ENCODE measurements around the gene TSSC4.
A peak's percentile ranks its signal among the peaks of the same experiment; 100 is the strongest.

The TSSC4 gene

GRCh38 chr11:2369896-2370295, 30.7 kb upstream of the TSSC4 start:
- no peak for DNase-seq

DNA sequence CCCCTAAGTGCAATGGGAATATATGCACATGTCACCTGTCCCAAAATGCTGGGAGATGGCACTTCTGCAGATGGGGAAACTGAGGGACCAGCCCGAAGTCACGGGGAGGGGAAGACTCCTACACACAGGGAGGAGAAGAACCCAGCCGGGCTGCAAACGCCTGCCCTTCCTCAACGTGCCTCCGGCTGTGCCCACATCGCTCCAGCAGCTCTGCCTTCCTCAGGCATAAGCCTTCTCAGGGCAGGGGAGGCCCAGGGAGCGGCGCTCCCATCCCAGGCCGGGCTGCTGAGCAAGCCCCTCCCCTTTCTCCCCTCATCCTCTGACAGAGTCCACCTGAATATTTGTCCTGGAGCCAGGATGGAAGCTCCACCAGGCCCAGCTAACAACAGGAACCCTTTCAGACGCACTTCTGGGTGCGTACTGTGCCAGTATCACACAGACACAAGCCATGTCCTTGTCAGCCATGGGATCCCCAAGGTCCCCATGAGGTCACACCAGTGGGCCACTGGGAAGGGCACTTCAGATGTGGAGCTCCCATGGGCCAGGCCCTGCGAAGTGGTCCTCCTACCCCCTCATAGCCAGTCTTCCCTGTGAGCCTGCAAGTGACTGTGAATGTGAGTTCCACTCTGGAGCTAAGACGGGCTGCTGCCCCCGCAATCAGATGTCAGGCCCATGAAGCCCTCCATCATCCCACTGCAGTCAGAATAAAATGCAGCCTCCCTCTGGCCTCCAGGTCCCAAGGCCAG, 25.9 kb upstream of the TSSC4 start:
- DNase-seq: no peak

DNA sequence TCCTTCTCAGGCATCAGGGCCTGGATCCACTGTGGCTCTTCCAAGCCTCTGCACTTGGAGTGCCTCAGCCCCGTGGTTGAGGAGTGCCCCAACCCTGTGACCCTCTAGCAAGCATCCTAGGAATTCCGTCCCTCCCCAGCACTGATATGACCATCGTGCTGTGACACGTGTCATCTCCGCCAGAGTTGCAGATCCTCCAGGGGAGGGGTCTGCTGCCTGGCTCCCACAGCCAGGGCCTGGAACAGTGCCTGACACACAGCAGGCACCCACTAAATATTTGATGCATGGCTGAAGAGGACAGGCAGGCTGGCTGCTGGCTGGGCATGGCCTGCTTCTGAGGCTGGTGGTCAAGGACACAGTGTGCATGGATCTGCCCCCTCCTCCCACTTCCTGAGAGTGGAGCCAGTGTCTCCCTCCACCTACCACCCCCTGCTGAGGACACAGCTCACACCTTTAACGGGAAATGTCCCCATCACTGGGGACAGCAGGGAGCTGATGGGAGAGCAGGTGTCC, 25.2 kb upstream of the TSSC4 start:
- no peak for DNase-seq

DNA sequence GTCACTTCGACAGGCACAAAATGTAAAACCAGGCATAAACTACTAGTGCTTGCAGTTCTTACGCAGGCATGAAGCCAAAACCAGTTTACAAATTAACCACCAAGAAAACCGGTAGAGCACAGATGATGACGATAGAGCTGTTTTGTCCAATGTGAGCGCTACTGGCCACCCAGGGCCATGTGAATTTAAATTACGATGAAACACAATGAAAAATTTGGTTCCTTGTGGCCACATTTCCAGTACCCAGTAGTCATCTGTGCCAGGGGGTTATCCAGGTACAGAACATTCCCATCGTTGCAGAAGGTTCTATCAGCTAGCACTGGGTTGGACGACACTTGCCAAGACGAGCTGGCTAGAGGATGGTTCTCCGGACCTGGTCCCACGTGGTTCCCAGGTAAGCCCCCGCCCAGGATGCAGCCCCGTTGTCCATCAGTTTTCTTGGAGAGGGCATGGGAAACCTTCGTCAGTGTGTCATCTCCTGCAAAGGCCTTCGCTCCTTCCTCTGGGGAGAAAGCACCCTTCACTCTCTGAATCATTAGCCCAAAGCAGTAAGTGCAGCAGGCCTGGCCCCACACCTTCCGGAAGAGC, 24.5 kb upstream of the TSSC4 start:
- DNase-seq: no peak

GRCh38 chr11:2376751-2377451, 23.6 kb upstream of the TSSC4 start, which contains the start of gene CD81:
CD81 (plus strand) TSS chr11:2377310; CDS start chr11:2377550, 240 bp downstream.
- DNase-seq: no peak

GRCh38 chr11:2377511-2378443, 22.8 kb upstream of the TSSC4 start:
- DNase-seq: no peak

DNA sequence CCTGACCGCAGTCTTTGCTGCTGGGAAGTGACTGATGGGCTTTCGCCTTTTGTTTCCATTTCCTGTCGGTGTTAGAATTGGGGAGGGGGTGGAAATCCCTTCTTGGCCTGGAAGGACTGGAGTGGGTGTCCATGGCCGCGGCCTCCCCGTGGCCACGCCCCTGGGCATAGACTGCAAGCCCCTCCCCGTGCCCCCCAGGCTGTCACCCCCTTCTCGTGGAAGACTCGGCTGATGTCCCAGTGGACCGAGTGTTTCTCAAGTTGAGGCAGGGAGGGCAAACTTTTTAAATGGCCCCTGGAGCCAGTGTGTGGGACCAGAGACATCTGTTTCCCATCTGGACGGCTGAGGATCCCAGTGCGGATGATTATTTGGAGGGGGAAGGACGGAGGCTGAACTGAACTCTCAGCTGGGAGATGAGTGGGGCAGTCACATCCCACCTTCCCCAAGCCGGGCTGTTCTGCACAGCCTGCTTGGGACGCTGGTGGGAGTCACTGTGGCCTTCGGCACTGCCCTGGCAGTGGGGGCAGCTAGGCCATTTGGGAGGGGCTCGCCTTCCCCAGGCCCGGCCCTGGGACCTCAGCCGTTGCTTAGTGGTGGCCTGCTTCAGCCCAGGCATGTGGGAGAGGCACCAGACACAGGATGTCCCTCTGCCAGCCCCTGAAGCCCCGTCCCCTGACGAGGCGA, 21.9 kb upstream of the TSSC4 start:
- DNase-seq: no peak

GRCh38 chr11:2379466-2380174, 20.9 kb upstream of the TSSC4 start:
- DNase-seq: no peak

- DNase-seq: no peak
Measured at GRCh38 chr11:2380396-2380795, 20.2 kb upstream of the TSSC4 start.

DNA sequence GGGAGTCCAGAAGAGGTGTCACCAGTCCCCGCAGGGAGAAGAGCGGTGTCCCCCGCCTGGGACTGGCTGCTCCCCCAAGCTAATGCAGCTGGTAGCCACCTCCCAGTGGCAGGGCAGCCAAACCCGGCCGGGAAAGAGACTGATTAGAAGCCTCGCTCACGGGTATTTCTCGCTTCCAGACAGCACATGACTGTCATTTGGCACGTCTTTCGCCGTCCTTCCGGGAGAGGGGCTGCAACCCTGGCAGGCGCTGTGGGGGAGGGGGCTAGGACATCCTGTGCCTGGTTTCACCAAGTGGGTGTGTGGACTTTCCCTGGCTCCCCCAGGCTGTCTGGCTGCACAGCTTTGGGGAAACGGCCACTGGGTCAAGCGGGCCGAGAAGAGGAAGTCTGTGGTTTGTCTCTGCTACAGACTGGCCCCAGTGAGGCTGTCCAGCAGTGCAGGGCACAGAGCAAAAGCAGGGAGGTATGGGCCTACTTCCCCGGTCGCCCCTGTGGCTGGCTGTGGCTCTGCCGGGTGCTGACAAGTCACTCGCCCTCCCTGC, 19.7 kb upstream of the TSSC4 start:
- DNase-seq: no peak

DNA sequence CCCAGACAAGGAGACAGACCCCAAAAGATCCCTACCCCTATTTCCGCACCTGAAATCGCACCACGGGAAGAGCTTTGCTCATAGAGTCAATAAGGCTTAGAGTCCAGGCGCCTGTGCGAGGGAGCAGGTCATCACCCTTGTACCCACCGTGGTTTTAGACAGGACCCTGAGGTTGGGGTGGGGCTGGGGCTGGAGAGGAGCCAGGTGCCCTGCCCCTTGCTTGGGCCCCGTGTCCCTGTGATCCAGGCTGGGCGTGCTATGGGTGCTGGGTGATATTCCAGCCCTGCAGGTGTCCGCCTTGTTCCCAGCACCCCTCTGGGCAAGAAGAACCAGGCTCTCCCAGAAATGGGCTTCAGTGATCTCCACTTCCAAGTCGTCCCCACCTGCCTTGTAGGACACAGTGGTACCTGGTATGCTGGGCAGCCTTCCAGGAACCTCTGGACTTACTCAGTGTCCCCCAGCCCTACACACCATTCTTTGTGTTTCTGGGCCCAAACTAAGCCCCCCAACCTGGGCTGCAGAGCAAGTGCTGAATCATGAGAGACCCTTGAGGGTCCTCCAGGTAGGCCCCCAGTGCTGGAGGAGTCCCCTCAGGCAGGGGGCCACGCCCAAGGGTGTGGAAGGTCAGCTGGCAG, 18.9 kb upstream of the TSSC4 start:
- no peak for DNase-seq

DNA sequence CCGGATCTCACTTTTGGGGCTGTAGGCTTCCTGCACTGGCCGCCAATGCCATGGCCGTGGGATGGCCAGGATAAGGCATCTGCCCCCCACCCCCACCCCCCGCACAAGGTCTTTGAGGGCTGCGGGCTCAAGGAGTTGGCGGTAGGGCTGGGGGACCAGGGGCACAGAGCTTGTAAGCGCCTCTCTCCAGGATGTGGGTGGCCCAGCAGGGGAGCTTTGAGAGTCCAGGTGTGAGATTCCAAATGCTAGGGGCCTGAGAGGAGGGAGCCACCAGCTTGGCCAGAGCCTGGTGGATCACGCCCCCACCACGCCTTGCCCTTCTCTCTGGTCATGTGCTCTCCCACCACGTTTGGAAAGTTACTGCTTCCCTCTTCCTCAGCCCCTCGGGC, 18.4 kb upstream of the TSSC4 start:
- DNase-seq: no peak

GRCh38 chr11:2382936-2383851, 17.4 kb upstream of the TSSC4 start:
- DNase-seq: no peak

DNA sequence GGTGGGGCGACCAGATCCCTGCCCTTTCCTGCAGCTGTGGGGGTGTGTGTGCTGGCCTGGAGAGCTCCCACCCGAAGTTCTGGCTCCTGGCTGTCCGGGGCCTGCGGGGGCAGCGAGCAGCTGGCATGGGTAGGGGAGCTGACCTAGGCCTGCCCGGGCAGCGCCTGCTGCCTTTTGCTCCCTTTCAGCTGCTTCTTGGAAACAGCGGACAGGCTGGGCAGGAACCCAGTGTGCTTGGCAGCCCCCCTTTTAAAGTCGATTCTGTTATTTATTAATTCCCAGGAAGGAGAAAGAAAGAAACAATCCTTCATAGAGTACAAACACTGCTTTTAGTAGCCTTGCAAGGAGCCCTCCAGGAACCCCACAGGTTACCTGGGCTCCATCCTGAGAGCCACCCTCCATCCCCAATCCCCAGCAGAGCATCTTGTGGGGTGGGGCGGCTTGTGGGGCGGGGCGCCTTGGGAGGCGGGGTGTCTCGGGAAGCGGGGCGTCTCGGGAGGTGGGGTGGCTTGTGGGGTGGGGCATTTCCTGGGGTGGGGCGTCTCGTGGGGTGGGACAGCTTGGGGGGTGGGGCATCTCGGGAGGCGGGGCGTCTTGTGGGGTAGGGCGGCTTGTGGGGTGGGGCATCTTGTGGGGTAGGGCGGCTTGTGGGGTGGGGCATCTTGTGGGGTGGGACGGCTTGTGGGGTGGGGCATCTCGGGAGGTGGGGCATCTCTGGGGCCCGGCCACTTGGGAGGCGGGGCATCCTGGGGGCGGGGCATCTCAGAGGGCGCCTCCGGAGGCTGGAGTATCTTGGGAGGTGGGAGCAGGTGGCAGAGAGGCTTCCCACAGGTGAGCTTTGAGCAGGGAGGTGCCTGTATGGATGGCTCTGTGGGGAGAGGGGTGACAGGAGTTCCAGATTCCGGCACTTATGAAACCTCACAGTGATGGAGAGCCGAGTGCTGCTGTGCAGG, 16.4 kb upstream of the TSSC4 start:
- peak; percentile 49 for DNase-seq

GRCh38 chr11:2385156-2386151, 15.1 kb upstream of the TSSC4 start:
- DNase-seq: no peak

- DNase-seq: no peak
Measured at GRCh38 chr11:2386591-2386990, 14.0 kb upstream of the TSSC4 start.

Measured in NCI-H226 (cell line).